Measurements from ENCODE around the gene MAPT. TPM values are rescaled to one million over a fixed set of nuclear protein-coding genes. Genes with fewer than 3 reads are reported as not detected.
"Not testable (repeated sequence)": the region's sequence is repeated elsewhere in the genome, so short reads cannot be mapped to it uniquely, and the experiment has no call there.

Gene MAPT
- total RNA-seq, 1 donor from 2014 or later, result 0.83 TPM

DNA sequence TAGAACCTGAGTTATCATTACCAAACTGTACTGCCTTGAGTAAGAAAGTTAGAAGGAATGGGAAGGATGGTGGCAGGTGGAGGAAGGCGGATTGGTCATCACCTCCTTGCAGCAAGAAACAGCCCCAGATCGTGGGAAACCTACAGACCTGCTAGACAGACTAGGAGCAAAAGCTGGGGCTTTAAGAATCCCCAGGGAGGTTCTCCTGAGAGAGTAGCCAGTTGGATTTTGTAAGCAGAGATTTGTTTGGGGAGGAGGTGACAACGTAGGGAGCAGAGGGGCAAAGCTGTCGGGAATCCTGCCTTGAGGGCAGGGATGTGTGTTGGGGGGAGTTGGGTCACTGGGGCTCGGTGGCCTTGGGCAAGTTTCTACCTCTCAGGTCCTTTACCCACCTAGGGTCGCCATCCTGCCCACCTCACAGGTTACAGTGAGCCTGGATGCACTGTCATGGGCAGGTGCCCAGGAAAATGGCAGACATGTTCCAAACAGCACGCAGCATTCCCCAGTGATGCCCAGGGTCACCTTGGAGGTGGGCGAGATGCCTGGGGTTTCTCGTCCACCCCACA, 55.5 kb downstream of the MAPT start:
- ATAC-seq (no peak), DNase-seq (ENCODE audit: low spot score) (no peak)

DNA sequence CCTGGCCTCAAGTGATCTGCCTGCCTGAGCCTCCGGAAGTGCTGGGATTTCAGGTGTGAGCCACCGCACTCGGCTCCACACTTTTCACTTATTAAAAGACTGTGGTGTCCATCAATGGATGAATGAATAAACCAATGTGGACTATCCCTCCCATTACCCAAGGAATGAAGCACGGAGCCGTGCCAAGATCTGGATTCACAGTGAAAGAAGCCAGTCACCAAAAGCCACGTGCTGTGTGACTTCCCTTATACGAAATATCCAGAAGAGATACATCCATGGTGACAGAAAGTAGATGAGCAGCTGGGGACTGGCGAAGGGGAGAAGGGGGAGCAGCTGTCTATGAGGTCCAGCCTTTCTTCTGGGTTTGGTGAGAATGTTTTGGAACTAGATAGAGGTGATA, 56.5 kb downstream of the MAPT start:
- DNase-seq (ENCODE audit: low spot score), result no peak
- ATAC-seq, result no peak

GRCh38 chr17:45951403-45951802, 57.0 kb downstream of the MAPT start:
- ATAC-seq (no peak), DNase-seq (ENCODE audit: low spot score) (no peak)

GRCh38 chr17:45951941-45952340, 57.6 kb downstream of the MAPT start:
- no peak for ATAC-seq
- DNase-seq (ENCODE audit: low spot score), result no peak

DNA sequence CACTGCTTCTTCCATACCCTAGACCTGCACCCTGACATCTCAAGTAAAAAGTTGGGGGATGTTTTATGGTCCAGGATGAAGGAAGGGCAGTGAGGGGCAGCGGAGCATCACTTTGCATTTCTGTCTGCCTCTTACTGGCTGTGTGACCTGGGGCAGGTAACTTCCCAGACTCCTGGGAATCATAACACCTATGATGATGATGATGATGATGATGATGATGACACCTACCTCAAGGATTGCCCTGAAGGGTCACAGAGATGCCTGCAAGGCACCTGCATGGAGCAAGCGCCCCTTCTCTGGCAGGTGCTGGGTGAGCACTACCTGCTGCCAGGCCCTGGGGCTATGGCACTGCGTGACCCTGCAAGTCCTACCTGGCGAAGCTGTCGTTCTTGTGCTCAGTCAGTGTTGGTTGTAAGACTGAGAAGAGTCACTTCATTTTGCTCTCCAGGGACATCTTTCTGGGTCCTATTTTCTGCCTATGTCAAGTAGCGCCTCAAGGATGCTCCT, 58.5 kb downstream of the MAPT start:
- ATAC-seq, result no peak
- no peak for DNase-seq (ENCODE audit: low spot score)

GRCh38 chr17:45953561-45953960, 59.2 kb downstream of the MAPT start:
- no peak for ATAC-seq
- DNase-seq (ENCODE audit: low spot score), result no peak

DNA sequence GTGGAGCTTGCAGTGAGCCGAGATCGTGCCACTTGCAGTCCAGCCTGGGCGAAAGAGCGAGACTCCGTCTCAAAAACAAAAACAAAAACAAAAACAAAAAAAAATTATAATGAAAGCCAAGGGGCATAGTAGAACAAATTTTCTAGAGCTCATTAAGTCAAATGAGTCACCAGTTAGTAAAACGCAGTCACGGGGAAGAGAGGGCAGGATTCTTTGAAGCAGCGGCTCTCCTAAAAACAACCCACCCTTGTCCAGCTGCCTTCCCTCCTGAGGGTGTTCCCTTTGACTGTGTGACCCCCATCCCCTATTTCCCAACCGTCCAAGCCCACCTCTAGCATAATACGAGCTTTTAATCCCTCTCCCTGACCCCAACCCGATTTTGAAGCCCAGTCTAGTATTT, 60.6 kb downstream of the MAPT start:
- no peak for DNase-seq (ENCODE audit: low spot score)
- no peak for ATAC-seq

- peak; percentile 32 for ATAC-seq
Observed at GRCh38 chr17:45955326-45955725, 61.0 kb downstream of the MAPT start.

DNA sequence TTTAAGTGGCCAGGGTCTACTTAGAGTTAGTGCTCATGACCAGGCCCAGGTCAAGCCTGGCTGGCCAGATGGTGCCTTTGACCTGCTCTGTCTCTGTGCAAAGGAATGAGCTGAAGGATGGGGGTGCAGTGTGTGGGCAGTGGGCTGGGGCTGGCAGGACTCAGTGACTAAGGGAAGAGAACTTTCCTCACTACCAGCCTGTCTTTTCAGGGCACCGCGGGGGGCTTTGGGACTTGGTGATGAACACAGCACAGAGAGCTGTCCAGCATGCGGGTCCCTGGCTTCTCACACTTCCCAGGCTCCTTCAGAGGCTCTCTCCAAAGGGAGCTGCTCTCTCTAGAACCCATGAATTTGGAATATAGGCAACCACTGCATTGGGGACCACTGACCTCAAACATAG, 61.7 kb downstream of the MAPT start:
- DNase-seq (ENCODE audit: low spot score) (no peak), ATAC-seq (no peak)

More at GRCh38 chr17:45955326-45955725, 61.0 kb downstream of the MAPT start:
- DNase-seq (ENCODE audit: low spot score), result no peak

DNA sequence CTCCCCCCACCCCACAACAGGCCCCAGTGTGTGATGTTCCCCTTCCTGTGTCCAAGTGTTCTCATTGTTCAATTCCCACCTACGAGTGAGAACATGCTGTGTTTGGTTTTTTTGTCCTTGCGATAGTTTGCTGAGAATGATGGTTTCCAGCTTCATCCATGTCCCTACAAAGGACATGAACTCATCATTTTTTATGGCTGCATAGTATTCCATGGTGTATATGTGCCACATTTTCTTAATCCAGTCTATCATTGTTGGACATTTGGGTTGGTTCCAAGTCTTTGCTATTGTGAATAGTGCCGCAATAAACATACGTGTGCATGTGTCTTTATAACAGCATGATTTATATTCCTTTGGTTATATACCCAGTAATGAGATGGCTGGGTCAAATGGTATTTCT, 62.4 kb downstream of the MAPT start:
- DNase-seq (ENCODE audit: low spot score); ATAC-seq: not testable (repeated sequence)

GRCh38 chr17:45958307-45958706, 64.0 kb downstream of the MAPT start:
- DNase-seq (ENCODE audit: low spot score) (no peak), ATAC-seq (no peak)

GRCh38 chr17:45958994-45959665, 64.8 kb downstream of the MAPT start:
- DNase-seq (ENCODE audit: low spot score) (no peak), ATAC-seq (no peak)

GRCh38 chr17:45960311-45960710, 66.0 kb downstream of the MAPT start:
- ATAC-seq, result no peak

GRCh38 chr17:45961206-45961605, 66.9 kb downstream of the MAPT start:
- DNase-seq (ENCODE audit: low spot score) (no peak), ATAC-seq (no peak)

More at GRCh38 chr17:45960311-45960710, 66.0 kb downstream of the MAPT start:
- no peak for DNase-seq (ENCODE audit: low spot score)

GRCh38 chr17:45962221-45962972, 68.0 kb downstream of the MAPT start:
- DNase-seq (ENCODE audit: low spot score) (no peak), ATAC-seq (no peak)

DNA sequence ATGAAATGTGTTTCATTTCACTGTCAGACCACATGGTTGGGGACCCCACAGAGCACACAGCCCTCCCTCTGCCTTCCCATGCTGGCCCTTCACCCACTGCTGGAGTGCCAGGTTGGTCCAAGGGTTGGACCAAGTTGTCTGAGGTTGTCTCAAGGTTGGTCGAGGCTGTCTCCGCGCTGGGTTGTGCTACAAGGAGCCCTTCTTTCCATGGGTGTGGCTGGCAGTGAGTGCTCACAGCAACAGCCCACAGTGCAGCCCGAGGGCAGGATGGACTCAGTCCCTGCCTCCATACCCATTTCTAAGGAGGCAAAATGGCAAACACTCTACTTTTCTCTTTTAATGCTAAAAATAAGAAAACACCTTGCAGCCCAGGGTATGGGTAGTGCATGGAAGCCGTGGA, 68.9 kb downstream of the MAPT start:
- ATAC-seq (no peak), DNase-seq (ENCODE audit: low spot score) (no peak)

DNA sequence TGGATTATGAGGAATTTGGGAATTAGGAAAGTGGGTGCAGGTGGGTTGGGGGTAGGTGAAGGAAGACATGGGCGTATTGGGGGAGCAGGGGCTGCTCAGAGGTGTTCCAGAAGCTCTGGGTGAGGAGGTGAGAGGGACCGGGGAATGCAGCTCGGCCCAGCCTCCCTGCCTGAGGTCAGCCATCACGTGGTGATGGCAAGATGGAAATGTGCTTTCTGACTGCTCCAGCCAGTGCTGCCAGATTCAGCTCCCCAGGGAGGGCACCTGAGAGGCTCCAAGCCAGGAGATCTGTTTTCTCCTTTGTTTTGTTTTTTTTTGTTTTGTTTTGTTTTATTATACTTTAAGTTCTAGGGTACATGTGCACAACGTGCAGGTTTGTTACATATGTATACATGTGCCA, 69.5 kb downstream of the MAPT start:
- DNase-seq (ENCODE audit: low spot score), result no peak

GRCh38 chr17:45964634-45965033, 70.3 kb downstream of the MAPT start:
- no peak for ATAC-seq

More for the DNA sequence above, 69.5 kb downstream of the MAPT start:
- ATAC-seq, result no peak

DNA sequence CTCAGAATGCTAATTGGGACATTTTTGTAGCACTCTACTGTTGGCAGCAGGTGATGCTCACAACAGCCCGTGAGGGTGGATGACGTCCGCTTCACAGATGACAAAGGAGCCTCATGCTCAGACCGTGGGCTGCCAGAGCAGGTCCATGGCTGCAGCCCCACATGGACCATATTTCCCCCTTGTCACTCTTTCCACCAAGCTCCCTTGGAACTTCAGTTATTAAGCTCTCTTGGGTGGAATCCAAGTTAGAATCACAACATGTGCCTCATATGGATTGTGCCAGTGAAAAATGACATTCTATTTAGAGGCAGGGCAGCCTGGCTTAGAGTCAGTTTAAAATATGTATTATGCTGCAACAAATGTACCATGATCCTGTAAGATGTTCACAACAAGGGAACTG, 71.5 kb downstream of the MAPT start:
- DNase-seq (ENCODE audit: low spot score) (no peak), ATAC-seq (no peak)

More at GRCh38 chr17:45964634-45965033, 70.3 kb downstream of the MAPT start:
- no peak for DNase-seq (ENCODE audit: low spot score)

DNA sequence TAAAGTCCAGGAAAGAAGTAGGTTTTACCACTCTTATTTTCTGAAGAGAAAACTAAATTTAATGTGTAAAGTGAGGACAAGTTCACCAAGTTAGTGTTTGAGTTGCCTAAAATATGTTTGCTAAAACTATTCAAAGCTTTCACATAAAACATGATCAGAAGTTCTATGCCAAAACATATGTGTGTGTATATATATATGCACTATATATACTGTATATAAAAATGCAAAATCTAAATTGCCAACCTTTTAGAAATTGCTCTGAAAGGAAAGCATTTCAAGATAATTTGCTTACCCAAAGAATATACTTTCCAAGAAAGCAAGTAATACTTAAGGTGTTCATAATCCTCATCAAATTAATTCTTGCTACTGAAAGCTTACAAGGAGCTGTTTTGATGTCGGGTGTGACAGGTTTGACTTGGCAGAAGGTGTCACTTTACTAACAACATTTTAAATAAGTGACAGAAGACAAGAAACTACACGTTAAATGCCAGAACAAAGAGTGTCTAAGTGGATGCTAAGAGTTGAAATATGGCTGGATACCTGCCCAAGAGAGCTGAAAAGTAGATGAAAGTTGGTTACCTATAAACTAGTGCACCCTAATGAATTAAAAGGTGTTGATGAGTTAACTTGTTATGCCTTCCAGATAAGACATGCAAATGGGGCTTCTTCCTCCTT, 72.4 kb downstream of the MAPT start:
- DNase-seq (ENCODE audit: low spot score) (no peak), ATAC-seq (no peak)

- DNase-seq (ENCODE audit: low spot score) (no peak), ATAC-seq (no peak)
Observed at GRCh38 chr17:45967378-45967777, 73.0 kb downstream of the MAPT start.

Data from left lobe of liver (tissue), 2 donors.